Germinal center (tissue), 1 donor: ENCODE data around the gene TBC1D3B.
A peak's percentile ranks its signal among the peaks of the same experiment; 100 is the strongest.
"Not testable (repeated sequence)": the region's sequence is repeated elsewhere in the genome, so short reads cannot be mapped to it uniquely, and the experiment has no call there.

Source experiments
- DNase-seq: peaks from one replicate; pipeline ENCODE4 v3.0.0; 2012; ENCODE audit warnings: mixed read lengths, low spot score

The TBC1D3B gene

GRCh38 chr17:36181446-36182175 lies 5.2 kb upstream of the TBC1D3B start:
- DNase-seq: not testable (repeated sequence)

- DNase-seq: not testable (repeated sequence)
Observed at GRCh38 chr17:36168836-36169235, 7.6 kb downstream of the TBC1D3B start.

- DNase-seq: peak; percentile 27
Observed at GRCh38 chr17:36153895-36154610, 22.4 kb downstream of the TBC1D3B start.

- no peak for DNase-seq
Observed at GRCh38 chr17:36152639-36153120, 23.8 kb downstream of the TBC1D3B start.

- DNase-seq: no peak
Observed at GRCh38 chr17:36151891-36152638, 24.4 kb downstream of the TBC1D3B start.

- DNase-seq: no peak
Observed at GRCh38 chr17:36149296-36149820, 27.1 kb downstream of the TBC1D3B start.

GRCh38 chr17:36148559-36149295 lies 27.7 kb downstream of the TBC1D3B start:
- peak; percentile 87 for DNase-seq

GRCh38 chr17:36147601-36148000 lies 28.8 kb downstream of the TBC1D3B start:
- no peak for DNase-seq

GRCh38 chr17:36144981-36145729 lies 31.3 kb downstream of the TBC1D3B start:
- no peak for DNase-seq

- no peak for DNase-seq
Observed at GRCh38 chr17:36144014-36144413, 32.4 kb downstream of the TBC1D3B start.

GRCh38 chr17:36142806-36143205 lies 33.6 kb downstream of the TBC1D3B start:
- DNase-seq: no peak

- no peak for DNase-seq
Observed at GRCh38 chr17:36142235-36142634, 34.2 kb downstream of the TBC1D3B start.

- no peak for DNase-seq
Observed at GRCh38 chr17:36136439-36136838, 40.0 kb downstream of the TBC1D3B start.

GRCh38 chr17:36136036-36136435 lies 40.4 kb downstream of the TBC1D3B start:
- no peak for DNase-seq

GRCh38 chr17:36135465-36135864 lies 41.0 kb downstream of the TBC1D3B start:
- DNase-seq: no peak

- no peak for DNase-seq
Observed at GRCh38 chr17:36133602-36134236, 42.7 kb downstream of the TBC1D3B start.

- no peak for DNase-seq
Observed at GRCh38 chr17:36132421-36132831, 44.0 kb downstream of the TBC1D3B start.

GRCh38 chr17:36131931-36132330 lies 44.5 kb downstream of the TBC1D3B start:
- DNase-seq: no peak

GRCh38 chr17:36131421-36131820 lies 45.0 kb downstream of the TBC1D3B start:
- DNase-seq: no peak

GRCh38 chr17:36130346-36130745 lies 46.1 kb downstream of the TBC1D3B start:
- no peak for DNase-seq
